ENCODE data around the gene AGAP2. TPM values are rescaled to one million over a fixed set of nuclear protein-coding genes. Genes with fewer than 3 reads are reported as not detected.
"Not testable (repeated sequence)": the region's sequence is repeated elsewhere in the genome, so short reads cannot be mapped to it uniquely, and the experiment has no call there.

AGAP2 gene
- total RNA-seq, result 0.26 and 0.51 TPM in 2 replicates

DNA sequence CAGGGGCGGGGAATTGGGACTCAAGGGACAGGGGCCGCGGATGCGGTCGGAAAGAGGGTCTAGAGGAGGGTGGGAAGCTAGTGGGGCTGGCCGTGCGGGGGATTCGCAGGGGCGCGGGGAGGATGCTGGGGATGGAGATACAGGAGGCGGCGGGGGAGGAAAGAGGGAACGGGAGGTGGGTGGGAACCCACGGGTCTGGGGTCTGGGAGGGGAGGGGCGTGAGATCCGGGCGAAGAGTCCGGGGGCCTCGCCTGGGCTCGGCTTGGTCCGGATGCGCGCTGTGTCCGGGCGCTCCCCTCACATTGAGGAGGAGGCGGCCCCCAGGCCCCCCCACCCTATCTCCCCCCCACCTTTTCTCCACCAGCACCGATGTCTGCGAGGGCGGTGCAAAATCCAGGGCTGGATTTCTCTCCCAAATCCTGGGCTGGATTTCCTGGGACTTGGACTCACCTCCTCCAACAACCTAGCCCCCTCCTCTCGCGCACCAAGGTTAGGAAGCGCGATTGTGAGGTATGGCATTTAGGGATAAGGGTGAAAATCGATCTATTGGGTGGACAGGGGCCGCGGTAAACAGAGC, at the start of gene AGAP2:
Gene AGAP2, minus strand, starts transcription at position 82 of the 577 bp plus-strand sequence. CDS start 496 bp downstream, outside the sequence.
- no peak for DNase-seq (ENCODE audit: low read depth in 2 of 2)

DNA sequence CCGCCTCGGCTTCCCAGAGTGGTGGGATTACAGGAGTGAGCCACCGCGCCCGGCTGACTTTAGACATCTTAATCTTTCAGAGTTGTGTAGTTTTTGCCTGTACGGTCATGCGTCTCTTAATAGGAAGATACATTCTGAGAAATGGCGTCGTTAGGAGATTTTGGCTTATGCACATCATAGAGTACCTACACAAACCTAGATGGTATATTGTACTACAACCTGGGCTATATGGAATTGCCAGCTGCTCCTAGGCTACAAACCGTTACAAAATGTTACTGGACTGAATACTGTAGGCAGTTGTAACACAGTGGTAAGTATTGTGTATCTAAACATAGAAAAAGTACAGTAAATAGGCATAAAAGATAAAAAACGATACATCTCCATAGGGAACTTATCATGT, 45.3 kb upstream of the AGAP2 start:
- DNase-seq (ENCODE audit: low read depth in 2 of 2), result no peak

DNA sequence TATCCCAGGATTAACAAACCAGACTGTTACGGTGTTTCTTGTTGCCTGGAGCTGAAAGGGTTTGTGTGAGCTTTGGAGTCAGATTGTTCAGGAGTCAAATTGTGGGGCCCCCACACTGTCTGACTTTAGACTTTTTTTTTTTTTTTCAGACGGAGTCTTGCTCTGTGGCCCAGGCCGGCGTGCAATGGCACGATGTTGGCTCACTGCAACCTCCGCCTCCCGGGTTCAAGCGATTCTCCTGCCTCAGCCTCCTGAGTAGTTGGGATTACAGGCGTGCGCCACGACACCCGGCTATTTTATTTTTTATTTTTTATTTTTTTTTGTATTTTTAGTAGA, 44.9 kb upstream of the AGAP2 start:
- no peak for DNase-seq (ENCODE audit: low read depth in 2 of 2)

DNA sequence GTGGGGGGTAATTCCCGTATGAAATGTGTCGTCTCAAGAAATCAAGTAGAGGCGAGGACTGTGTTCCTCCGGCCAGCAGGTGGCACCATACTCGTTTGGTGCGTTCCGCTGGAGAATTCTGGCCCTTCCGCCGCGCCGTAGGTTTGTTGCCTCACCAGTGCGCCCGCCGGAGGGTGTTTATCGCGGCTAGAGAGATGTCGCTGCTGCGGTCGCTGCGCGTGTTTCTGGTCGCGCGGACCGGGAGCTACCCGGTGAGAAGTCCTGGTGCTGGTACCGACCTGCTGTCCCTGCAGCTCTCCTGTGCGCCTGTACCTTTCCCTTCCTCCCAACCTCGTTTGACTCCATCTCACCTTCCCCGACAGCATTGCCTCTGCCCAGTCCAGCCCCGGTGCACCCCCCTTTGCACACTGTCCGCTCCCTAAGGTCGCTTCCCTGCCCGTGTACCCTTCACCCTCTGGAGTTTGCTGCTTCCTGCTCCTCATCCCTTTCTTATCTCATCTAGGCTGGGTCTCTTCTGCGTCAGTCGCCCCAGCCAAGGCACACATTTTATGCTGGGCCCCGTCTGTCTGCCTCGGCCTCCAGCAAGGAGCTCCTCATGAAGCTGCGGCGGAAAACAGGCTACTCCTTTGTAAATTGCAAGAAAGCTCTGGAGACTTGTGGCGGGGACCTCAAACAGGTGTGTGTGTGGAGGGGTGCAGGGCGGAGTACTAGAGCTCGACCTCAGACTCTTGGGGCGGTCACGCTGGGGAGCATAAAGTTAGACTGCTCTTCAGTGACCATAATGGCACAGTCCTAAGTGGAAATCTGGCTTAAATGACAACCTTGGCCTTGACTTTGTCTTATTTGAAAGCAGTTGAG, 44.3 kb upstream of the AGAP2 start, which contains the start of gene TSFM:
Gene TSFM, plus strand, starts transcription at position 180 of the 858 bp plus-strand sequence. Its CDS starts 15 bp downstream, at position 195.
- peak; percentile 89 to 96 for DNase-seq (ENCODE audit: low read depth in 2 of 2)

DNA sequence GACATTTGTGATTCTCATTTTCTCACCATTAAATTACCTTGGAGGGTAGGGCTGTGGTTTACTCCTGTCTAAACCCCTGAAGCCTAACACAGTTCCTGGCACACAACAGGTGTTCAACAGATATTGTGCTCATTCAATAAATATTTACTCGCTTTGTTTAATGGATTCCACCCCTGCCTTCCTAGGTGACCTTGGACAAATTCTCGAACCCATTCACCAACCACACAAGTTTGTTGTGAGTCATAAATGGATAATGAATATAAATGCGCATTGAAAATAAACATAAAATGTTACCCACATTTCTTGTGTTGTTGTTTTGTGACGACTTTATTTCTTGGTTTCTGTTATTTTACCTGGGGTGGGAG, 43.7 kb upstream of the AGAP2 start:
- no peak for DNase-seq (ENCODE audit: low read depth in 2 of 2)

DNA sequence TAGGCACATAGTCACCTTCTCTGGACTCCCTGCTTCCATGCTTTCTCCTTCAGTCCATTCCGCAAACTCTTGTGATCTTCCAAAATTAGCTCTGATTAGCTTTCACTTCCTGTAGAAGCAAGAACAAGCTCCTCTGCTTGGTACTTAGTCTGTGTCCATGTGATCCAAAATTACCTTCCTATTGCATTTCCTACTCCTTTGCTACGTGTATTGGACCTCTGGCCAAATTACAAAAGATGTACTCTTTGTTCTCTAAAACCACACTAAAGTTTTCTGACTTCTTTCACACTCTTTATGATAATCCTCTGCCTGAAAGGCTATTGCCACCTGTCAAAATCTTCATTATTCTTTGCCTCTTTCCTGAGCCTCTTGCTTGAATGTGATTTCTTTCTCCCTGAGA, 43.3 kb upstream of the AGAP2 start:
- no peak for DNase-seq (ENCODE audit: low read depth in 2 of 2)

DNA sequence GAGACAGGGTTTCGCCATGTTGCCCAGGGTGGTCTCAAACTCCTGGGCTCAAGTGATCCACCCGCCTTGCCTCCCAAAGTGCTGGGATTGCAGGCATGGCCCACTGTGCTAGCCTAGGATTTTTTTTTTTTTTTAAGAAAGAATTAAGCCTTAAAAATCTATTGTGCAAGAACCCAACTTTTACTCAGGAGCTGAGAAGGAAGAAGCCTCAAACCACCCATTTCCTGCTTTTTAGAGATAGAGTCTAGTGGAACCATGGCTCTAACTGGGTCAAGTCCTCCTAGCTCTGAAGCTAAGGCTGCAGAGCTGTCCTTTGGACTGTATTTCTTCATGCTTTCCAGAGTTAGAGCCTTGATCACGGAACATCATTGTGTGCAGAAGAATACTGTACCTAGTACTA, 42.7 kb upstream of the AGAP2 start:
- DNase-seq (ENCODE audit: low read depth in 2 of 2), result no peak

DNA sequence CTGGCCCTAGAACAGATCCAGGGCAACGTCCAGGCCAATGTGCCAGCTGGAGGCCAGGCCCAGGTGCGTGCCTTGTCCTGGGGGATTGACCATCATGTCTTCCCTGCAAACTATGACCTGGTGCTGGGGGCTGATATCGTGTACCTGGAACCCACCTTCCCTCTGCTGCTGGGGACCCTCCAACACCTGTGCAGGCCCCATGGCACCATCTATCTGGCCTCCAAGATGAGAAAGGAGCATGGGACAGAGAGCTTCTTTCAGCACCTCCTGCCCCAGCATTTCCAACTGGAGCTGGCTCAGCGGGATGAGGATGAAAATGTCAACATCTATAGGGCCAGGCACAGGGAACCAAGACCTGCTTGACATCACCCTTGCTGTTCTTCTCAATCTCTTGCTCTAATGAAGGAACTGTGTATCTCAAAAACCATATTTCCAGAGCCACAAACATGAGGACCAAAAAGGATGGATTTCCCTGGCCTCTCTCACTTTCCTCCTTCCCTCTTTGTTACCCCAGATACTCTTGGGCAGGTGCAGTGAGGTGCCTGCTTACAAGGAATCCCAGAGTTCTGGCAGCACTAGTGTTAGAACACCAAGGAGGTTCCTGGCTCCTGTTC, 41.8 kb upstream of the AGAP2 start:
- no peak for DNase-seq (ENCODE audit: low read depth in 2 of 2)

DNA sequence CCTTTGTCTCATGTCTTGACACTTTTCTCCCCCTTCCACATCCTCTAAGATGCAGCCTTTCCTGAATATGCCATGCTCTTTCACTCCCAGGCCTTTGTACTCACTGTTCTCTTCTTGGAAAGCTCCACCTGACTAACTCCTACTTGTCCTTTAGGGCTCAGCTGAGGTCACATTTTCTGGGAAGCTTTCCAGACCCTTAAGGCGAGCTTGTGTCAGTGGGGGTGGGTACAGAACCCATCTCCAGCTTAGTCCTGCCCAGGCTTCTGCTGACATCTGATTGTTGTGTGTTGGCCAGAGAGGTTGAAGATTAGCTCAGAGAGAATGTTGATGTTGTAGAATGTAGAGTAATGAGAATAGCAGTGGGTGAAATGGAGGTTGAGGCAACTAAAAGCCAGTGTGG, 41.2 kb upstream of the AGAP2 start:
- no peak for DNase-seq (ENCODE audit: low read depth in 2 of 2)

DNA sequence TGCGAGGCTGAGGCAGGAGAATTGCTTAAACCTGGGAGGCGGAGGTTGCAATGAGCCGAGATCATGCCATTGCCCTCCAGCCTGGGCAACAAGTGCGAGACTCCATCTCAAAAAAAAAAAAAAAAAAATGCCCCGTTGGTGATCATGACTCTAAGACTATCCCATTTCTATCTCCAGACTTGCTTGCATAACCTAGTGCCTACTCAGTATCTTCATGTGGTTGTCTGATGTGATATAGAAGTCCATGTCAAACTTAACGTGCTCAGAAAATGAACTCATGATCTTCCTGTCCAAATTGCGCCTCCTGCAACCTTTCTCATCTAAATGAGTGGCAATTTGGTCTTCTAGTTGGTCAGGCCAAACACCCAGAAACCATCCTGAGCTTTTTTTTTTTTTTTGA, 39.4 kb upstream of the AGAP2 start:
- no peak for DNase-seq (ENCODE audit: low read depth in 2 of 2)

DNA sequence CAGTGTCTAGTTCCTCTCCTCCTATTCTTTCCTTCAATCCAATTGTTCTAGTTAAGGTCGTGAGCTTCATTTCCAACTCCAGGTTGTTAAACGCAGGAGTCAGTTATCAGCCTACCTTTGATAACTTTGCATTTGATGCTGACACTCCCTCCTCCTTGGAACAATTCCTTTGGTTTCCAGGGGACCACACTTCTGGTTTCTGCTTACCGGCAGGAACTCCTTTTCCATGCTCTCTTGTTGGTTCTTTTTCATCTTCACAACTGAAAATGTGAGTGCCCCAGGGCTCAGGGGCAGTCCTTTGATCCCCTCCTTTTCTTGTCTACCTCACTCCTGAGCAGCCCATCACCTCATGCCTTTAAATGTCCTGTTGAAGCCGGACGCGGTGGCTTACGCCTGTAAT, 38.8 kb upstream of the AGAP2 start:
- no peak for DNase-seq (ENCODE audit: low read depth in 2 of 2)

DNA sequence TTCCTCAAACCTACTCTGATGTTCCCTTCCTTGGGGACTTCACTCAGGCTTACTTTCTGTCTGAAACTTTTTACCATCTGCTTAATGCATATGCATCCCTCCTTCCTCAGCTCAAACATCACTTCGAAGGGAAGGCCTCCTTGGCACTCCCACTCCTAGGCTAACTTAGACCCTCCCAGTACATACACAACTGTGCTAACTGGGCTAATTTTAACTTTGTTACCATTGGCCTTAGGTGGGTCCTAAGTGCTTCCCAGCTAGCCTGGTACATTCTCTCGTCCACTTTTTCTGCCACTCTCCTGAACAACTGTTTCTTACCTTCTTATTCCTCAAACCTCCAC, 37.7 kb upstream of the AGAP2 start:
- DNase-seq (ENCODE audit: low read depth in 2 of 2), result no peak

DNA sequence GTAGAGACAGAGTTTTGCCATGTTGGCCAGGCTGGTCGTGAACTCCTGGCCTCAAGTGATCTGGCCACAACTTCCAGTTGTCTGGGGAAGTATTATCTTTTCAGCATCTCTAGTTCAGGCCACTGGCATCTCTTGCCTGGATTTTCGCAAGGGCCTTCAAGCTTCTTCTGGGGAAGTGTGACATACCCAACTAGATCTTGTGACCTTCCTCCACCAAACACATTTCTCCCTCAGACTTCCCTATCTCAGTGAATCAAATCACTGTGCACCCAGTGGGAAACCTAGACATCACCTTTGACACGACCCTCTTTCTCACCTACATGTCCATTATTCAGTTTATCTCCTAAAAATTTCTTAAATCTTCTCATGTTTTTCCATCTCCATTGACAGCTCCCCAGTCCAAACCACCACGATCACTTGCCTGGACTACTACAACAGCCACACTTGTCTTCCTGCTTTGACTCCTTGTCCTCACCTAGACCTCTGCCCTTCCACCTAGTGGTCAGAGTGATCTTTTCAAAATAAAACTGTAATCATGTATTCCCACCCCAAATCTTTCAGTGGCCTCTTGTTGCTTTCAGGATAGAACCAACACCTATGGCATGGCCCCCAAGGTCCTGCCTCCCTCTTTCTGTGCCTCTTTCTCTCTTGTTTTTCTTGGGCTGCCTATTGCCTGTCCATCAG, 37.2 kb upstream of the AGAP2 start:
- DNase-seq (ENCODE audit: low read depth in 2 of 2), result no peak

DNA sequence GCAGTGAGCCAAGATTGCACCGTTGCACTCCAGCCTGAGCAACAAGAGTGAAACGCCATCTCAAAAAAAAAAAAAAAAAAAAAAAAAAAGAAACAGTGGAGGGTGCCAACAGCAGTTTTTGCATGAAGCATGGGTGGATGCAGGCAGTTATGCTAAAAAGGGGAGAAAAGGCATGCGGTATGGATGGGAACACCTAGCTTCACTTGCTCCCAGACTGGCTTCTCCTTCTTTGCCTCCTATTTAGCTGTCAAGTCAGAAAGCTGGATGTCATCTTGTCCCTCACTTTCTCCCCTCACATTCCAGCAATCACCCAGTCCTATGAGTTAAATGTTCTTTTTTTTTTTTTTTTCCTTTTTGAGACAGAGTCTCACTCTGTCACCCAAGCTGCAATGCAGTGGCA, 36.5 kb upstream of the AGAP2 start:
- no peak for DNase-seq (ENCODE audit: low read depth in 2 of 2)

DNA sequence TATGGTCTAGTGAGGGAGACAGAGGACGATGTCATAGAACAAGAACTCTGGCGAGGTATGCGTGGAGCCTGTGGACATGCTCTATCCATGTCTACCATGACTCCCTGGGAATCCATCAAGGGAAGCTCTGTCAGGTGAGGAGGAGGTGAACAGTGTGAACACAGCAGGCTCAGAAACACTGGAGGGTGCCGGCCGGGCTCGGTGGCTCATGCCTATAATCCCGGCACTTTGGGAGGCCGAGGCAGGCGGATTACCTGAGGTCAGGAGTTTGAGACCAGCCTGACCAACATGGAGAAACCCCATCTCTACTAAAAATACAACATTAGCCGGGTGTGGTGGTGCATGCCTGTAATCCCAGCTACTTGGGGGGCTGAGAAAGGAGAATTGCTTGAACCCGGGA, 36.1 kb upstream of the AGAP2 start:
- DNase-seq (ENCODE audit: low read depth in 2 of 2), result not testable (repeated sequence)

DNA sequence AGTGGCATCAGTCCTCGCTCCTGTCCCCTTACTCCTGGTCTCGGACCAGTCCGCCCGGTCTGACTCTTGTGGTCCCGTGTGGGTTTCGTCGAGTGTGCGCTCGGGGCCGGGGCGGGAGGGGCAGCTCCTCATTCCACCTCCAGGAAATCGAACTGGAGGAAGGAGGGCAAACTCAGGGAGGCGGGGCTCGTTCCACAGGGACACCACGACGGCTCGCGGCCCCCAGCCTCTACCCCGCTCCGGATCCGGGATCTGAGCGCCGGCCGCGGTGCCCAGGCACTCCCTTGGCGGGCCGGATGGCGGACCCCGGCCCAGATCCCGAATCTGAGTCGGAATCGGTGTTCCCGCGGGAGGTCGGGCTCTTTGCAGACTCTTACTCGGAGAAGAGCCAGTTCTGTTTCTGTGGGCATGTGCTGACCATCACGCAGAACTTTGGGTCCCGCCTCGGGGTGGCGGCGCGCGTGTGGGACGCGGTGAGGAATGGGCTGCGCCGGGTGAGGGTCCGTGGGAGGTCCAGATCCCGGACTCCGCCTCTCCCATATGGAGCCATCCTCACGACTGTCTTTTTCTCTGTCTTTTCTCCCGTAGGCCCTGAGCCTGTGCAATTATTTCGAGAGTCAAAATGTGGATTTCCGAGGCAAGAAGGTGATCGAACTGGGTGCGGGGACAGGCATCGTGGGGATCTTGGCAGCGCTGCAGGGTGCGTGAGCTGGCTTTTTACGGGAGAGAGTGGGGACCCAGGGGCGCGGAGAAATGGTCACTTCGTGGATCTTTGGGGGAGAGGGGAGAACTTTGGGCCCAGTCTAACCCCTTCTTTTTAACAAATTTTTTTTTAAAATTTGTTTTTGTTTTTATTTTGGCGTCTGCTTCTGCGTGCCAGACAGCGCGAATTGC, 34.1 kb upstream of the AGAP2 start, which contains the start of gene EEF1AKMT3:
Gene EEF1AKMT3, plus strand, starts transcription at position 186 of the 894 bp plus-strand sequence. Its CDS starts 111 bp downstream, at position 297.
- peak in 1 of 2 donors; percentile 67 for DNase-seq (ENCODE audit: low read depth in 2 of 2)

DNA sequence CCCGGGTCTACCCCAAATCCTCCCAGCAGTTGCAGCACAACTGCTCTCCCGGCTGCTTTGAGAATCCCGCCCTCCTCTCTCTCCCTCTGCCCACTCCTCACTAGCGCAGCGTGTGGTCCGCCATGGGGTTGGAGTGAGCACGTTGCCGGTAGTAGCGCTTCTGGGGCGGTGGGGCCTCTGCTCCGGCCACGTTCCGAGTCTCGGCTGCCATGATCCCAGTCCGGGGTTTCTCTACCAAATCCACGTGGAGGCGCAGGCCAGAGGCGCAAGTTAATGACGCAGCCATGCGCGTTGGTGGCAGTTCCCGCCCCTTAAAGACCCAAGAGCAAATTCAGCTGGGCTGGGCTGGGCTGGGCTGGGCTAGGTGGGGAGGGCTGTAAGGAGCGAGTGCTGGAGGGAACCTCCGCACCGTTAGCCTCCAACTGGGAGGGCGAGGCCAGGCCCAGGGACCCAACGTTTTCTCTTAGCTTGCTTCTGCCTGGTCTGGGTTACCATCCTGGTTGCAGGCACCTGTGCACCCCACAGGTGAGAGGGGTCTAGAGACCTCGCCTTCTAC, 33.4 kb upstream of the AGAP2 start, which contains the start of gene METTL1:
Gene METTL1, minus strand, starts transcription at position 233 of the 556 bp plus-strand sequence. Its CDS starts 22 bp downstream, at position 211.
- peak; percentile 93 to 98 for DNase-seq (ENCODE audit: low read depth in 2 of 2)

DNA sequence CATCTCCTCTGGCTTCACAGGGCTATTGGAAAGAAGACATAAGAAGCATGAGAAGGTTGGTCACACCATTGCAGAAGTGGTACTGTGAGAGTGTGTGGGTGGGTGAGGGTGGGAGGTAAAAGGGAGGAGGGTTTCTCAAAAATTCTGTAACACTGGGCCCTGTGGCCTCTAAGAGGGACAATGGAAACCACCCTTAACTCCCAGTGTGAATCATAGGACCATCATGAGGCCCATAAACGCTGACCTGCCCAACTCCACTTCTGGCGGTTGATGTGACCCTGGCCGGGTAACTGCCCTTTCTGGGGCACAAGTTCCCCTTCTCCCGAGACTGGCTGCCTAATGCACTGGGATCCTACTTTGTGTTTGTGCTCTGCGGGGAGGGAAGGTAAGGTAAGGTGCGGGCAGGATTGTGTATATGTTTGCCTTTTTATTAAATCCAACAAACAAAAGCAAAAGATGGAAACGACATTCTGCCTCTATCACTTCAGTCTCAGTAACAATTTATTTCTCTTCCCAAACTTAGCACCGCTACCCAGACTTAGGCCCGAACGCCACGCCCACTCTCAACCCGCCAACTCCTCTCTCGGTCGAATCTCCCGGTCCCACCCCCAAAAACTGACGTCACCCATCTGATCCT, 32.8 kb upstream of the AGAP2 start:
- peak; percentile 75 to 91 for DNase-seq (ENCODE audit: low read depth in 2 of 2)

DNA sequence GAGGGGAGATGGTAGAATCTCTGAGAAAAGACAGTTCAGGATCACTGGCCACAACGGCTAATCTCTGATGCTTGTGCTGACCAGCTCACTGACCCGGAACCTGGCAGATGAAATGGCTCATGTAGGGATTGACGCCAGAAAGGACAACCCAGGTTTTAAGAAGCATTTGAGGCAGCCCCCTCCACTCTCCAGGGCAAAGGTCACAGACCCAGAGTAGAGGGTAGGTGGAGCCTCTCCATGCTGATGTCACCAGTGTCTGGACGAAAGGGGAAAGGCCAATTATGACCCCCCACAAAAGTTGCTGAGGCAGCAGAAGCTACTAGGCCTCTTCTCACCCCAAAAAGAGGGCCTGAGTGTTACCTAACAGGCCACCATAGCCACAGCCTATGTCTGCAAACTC, 32.2 kb upstream of the AGAP2 start:
- no peak for DNase-seq (ENCODE audit: low read depth in 2 of 2)

DNA sequence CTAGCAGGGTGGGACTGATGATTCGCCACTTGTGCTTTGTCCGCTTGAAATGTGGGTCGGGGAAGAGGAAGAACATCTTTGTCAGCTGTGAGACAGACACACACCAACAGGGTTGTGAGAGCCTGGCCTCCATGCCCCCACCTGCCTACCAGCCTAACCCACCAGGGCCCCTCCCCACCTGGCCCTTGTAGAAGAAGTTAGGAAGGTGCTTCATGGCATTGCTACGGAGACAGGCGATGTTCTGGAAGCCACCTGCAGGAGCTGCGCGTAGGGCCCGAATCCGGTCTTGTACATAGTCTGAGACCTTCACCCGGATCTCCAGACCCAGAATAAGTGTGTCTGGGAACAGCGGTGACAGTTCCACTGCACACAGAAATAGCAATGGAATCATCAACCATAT, 31.1 kb upstream of the AGAP2 start:
- no peak for DNase-seq (ENCODE audit: low read depth in 2 of 2)

Measured in dermis microvascular lymphatic vessel endothelial cell (primary cell).